ENCODE measurements around the gene SLC25A34.
"Not testable (repeated sequence)": the region's sequence is repeated elsewhere in the genome, so short reads cannot be mapped to it uniquely, and the experiment has no call there.

The SLC25A34 gene

GRCh38 chr1:15696956-15697521 lies 39.0 kb upstream of the SLC25A34 start:
- Histone ChIP-seq H3K4me3 (replicated peaks; ENCODE audit: insufficient read depth, low read length) (peak overlapping the region; percentile 16; the same call in 1 of the 2 replicates), H3K27ac (replicated peaks) (peak overlapping the region; percentile 74), H3K27me3 (ENCODE audit: insufficient read depth, poor library complexity, severe bottlenecking) (no peaks in the 10 kb centered on the region)
- peak in 1 of 2 experiments; percentile 85 for DNase-seq (ENCODE audit: low read depth in 1 of 2, low spot score in 1 of 2)
- TF ChIP-seq CTCF (IDR thresholded peaks at IDR 0.05; ENCODE audit: insufficient read depth, low read length) (no peak), POLR2AphosphoS5 (IDR thresholded peaks at IDR 0.05; ENCODE audit: low read depth) (no peak), REST (IDR thresholded peaks at IDR 0.05; ENCODE audit: insufficient replicate concordance, low read depth) (no peak), SPI1 (IDR thresholded peaks at IDR 0.05; ENCODE audit: borderline replicate concordance, low read depth) (peak; percentile 98), GABPA (IDR thresholded peaks at IDR 0.05; ENCODE audit: low read depth) (no peak)

- no peak for DNase-seq (ENCODE audit: low read depth in 1 of 2, low spot score in 1 of 2)
- H3K27me3 ChIP-seq (ENCODE audit: insufficient read depth, poor library complexity, severe bottlenecking), result no peaks in the 10 kb centered on the region
- TF ChIP-seq POLR2AphosphoS5 (IDR thresholded peaks at IDR 0.05; ENCODE audit: low read depth), result no peak
- no peak for TF ChIP-seq CTCF (IDR thresholded peaks at IDR 0.05; ENCODE audit: insufficient read depth, low read length)
- TF ChIP-seq REST (IDR thresholded peaks at IDR 0.05; ENCODE audit: insufficient replicate concordance, low read depth), result no peak
- TF ChIP-seq SPI1 (IDR thresholded peaks at IDR 0.05; ENCODE audit: borderline replicate concordance, low read depth), result no peak
- no peak for TF ChIP-seq GABPA (IDR thresholded peaks at IDR 0.05; ENCODE audit: low read depth)
- H3K27ac ChIP-seq (replicated peaks), result no peak overlapping the region
- no peak overlapping the region for H3K4me3 ChIP-seq (replicated peaks; ENCODE audit: insufficient read depth, low read length)
These were observed 37.9 kb upstream of the SLC25A34 start for GRCh38 chr1:15698201-15698600.

- DNase-seq (ENCODE audit: low read depth in 1 of 2, low spot score in 1 of 2), result not testable (repeated sequence)
These were observed 36.7 kb upstream of the SLC25A34 start for GRCh38 chr1:15699321-15699720.

GRCh38 chr1:15700508-15700907 lies 35.5 kb upstream of the SLC25A34 start:
- no peaks in the 10 kb centered on the region for H3K27me3 ChIP-seq (ENCODE audit: insufficient read depth, poor library complexity, severe bottlenecking)
- H3K4me3 ChIP-seq (replicated peaks; ENCODE audit: insufficient read depth, low read length), result no peak overlapping the region
- no peak for DNase-seq (ENCODE audit: low read depth in 1 of 2, low spot score in 1 of 2)
- TF ChIP-seq CTCF (IDR thresholded peaks at IDR 0.05; ENCODE audit: insufficient read depth, low read length) (no peak), POLR2AphosphoS5 (IDR thresholded peaks at IDR 0.05; ENCODE audit: low read depth) (no peak), GABPA (IDR thresholded peaks at IDR 0.05; ENCODE audit: low read depth) (no peak), REST (IDR thresholded peaks at IDR 0.05; ENCODE audit: insufficient replicate concordance, low read depth) (no peak), SPI1 (IDR thresholded peaks at IDR 0.05; ENCODE audit: borderline replicate concordance, low read depth) (no peak)
- no peak overlapping the region for H3K27ac ChIP-seq (replicated peaks)

More at GRCh38 chr1:15699321-15699720, 36.7 kb upstream of the SLC25A34 start:
- not testable (repeated sequence) for H3K27ac ChIP-seq (replicated peaks); H3K4me3 ChIP-seq (replicated peaks; ENCODE audit: insufficient read depth, low read length); H3K27me3 ChIP-seq (ENCODE audit: insufficient read depth, poor library complexity, severe bottlenecking)

All from HL-60 (cell line).